Measurements from ENCODE around the gene E2F4.

DNA sequence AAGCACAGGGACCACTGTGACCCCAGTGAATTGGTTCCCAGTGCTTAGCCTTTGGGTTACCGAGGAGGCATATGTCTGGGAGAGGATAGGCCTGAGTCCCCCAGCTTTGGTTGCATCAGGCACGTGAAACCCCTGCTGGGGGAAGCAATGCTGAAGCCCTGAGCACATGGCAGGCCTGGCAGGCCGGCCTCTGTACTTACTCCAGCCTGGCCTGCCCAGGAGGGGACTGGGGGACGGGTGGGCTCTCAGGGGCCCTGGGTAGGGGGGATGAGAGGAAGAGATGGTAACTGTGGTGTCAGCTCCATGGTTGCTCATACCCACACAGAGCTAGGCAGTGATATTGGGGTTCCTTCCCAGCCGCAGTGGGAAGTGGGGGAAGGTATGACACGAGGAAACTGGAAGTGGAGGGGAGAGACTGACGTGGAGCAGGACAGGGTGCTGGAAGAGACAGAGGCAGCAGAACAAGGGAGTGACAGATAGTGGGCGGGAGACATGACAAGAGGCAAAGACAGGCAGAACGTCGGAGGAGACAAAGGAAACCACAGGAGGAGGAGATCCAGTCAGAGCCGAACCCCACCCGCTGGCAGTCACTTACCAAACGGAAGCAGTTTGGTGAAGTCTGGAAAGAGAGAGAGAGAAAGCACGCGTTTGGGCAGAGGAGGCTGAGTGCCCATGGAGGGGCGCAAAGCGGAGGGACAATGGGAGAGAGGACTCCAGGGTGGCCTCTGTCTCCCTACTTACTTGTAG lies 44.0 kb downstream of the E2F4 start:
- TF ChIP-seq, protein P1, sequence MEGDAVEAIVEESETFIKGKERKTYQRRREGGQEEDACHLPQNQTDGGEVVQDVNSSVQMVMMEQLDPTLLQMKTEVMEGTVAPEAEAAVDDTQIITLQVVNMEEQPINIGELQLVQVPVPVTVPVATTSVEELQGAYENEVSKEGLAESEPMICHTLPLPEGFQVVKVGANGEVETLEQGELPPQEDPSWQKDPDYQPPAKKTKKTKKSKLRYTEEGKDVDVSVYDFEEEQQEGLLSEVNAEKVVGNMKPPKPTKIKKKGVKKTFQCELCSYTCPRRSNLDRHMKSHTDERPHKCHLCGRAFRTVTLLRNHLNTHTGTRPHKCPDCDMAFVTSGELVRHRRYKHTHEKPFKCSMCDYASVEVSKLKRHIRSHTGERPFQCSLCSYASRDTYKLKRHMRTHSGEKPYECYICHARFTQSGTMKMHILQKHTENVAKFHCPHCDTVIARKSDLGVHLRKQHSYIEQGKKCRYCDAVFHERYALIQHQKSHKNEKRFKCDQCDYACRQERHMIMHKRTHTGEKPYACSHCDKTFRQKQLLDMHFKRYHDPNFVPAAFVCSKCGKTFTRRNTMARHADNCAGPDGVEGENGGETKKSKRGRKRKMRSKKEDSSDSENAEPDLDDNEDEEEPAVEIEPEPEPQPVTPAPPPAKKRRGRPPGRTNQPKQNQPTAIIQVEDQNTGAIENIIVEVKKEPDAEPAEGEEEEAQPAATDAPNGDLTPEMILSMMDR (IDR thresholded peaks at IDR 0.05): no peak
- TF ChIP-seq POLR2AphosphoS5 (IDR thresholded peaks at IDR 0.05) (no peak), POLR2A (IDR thresholded peaks at IDR 0.05) (no peak)

All from stomach (tissue), 4 donors.